ENCODE data around the gene TMEM107.

Gene TMEM107

DNA sequence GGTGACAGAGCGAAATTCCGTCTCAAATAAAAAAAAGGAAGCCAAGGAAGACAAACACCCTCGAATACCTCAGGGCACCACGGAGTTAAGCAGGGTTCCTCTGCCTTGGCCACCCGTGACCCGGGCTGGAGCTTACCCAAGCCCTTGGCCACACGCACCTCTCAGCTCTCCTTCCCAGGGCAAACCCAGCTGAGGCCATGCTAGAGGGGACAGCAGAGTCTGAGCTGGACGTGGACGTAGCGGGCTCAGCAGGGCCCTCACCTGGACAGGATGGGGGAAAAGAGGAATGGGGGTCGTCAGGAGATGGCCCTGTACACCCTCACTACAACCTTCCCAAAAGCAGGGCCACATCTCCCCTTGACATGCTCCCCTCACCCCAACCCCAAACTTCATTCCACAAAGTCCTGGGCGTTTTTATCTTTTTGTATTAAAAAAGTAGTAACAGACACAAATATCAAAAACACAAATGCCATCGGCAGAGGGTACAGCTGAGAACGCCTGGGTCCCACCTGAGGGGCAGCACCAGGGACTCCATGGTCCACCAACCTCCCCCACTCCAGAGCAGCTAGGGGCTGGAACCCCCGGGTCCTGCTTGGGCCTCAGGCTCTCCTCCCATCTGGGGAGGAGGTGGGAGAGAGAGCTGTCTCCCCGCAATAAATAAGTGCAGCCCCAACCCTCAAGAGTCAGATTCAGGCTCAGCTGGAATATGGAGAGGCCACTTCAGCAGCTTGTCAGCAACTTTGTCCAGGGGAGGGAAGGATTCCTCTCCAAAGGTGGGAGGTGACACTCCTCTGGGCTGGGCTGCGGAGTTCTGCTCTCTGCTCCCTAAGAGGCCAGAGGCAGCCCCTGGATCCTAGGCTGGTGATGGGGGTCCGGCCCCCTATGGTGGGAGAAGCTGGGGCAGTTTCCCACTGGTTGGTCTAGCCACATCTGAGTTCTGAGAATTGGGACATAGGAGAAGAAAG lies 35.8 kb downstream of the TMEM107 start:
- Histone ChIP-seq H3K4me3 (ENCODE audit: low read length) (no peak overlapping the region), H3K36me3 (ENCODE audit: control insufficient read depth, insufficient read depth, low read length) (peaks cover 45% of the 10 kb centered on the region), H3K9ac (ENCODE audit: low read length) (no peak overlapping the region), H3K27ac (ENCODE audit: low read depth, low read length) (peak overlapping the region; percentile 42), H3K27me3 (ENCODE audit: control insufficient read depth, insufficient read depth, low read length) (no peaks in the 10 kb centered on the region), H3K4me1 (ENCODE audit: control insufficient read depth, insufficient read depth, low read length) (peaks cover 10% of the 10 kb centered on the region)

DNA sequence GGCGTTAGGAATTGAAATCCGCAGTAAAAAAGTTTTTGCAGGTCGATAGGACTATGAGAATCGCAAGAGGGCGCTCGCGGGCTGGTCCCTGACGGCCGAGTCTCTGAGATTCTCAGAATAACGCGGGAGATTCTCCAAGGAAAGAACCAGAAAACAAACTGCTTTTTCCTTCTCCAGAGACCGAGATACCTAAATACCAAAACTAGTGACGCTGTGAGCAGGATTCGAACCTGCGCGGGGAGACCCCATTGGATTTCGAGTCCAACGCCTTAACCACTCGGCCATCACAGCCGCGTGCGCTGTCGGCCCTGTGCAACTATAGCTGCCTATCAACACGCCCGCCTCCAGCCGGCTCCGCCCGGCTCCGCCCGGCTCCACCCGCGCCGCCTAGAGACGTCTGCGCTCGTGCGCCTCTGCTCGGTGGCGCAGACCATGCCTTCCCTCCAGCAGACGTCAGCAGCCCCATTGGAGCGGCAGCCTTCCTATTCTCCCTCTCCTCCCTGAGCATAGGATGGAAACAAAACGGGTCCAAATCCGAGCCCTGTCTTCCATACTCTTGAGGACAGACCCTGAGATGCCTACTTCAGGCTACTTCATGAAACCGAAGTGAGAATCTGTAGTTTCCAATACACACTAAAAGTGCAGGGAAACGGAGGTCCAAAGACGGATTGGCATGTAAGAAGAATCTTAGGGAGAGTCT lies 37.4 kb downstream of the TMEM107 start:
- H3K27ac ChIP-seq (ENCODE audit: low read depth, low read length) = peak overlapping the region; percentile 96
- H3K4me1 ChIP-seq (ENCODE audit: control insufficient read depth, insufficient read depth, low read length) = peaks cover 10% of the 10 kb centered on the region
- no peaks in the 10 kb centered on the region for H3K27me3 ChIP-seq (ENCODE audit: control insufficient read depth, insufficient read depth, low read length)
- peaks cover 36% of the 10 kb centered on the region for H3K36me3 ChIP-seq (ENCODE audit: control insufficient read depth, insufficient read depth, low read length)
- H3K9ac ChIP-seq (ENCODE audit: low read length) = peak overlapping the region; percentile 26
- peak overlapping the region; percentile 69 for H3K4me3 ChIP-seq (ENCODE audit: low read length)

DNA sequence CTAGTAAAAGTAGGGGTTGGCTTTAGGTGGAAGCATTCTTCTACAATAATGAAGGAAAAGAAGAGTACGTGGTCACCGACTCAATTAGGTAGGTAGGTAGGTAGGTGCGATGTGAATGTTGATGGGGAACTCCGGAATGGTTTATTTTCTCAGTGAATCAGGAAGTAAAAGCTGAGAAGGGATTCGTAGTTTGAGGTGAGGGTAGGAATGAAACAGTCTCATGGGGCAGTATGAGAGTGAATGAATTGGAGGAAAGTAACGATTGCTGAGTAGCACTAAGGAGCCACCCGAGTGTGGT lies 37.9 kb downstream of the TMEM107 start:
- Histone ChIP-seq H3K27me3 (ENCODE audit: control insufficient read depth, insufficient read depth, low read length) (no peaks in the 10 kb centered on the region), H3K27ac (ENCODE audit: low read depth, low read length) (peak overlapping the region; percentile 96), H3K4me3 (ENCODE audit: low read length) (peak overlapping the region; percentile 58), H3K36me3 (ENCODE audit: control insufficient read depth, insufficient read depth, low read length) (peaks cover 31% of the 10 kb centered on the region), H3K9ac (ENCODE audit: low read length) (no peak overlapping the region), H3K4me1 (ENCODE audit: control insufficient read depth, insufficient read depth, low read length) (peaks cover 10% of the 10 kb centered on the region)

DNA sequence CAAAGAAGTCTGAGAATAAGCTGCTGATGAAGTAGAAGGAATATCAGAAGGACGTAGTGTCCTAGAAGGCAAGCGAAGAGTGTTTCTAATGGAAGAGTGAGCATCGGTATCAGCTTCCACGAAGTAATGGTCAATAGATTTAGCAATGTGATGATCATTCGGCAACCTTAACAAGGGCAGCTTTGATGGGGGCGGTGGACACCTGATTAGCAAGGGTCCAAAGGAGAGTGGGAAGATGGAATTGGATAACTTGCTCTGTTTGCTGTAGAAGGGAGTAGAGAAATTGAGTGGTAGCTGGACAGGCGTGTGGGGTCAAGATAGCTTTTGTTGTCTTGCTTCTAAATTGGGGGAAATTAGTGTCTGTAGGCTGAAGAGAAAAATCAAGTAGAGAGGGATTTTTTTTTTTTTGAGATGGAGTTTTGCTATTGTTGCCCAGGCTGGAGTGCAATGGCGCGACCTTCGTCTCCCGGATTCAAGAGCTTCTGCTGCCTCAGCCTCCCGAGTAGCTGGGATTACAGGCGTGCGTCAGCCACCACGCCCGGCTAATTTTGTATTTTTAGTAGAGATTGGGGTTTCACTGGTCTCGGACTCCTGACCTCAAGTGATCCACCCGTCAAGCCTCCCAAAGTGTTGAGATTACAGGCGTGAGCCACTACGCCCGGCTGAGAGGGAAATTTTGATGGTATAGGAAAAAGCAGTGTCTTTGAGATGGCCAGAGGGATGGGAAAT lies 38.4 kb downstream of the TMEM107 start:
- peaks cover 28% of the 10 kb centered on the region for H3K36me3 ChIP-seq (ENCODE audit: control insufficient read depth, insufficient read depth, low read length)
- peak overlapping the region; percentile 96 for H3K27ac ChIP-seq (ENCODE audit: low read depth, low read length)
- H3K4me1 ChIP-seq (ENCODE audit: control insufficient read depth, insufficient read depth, low read length) = peaks cover 10% of the 10 kb centered on the region
- H3K4me3 ChIP-seq (ENCODE audit: low read length) = peak overlapping the region; percentile 58
- no peak overlapping the region for H3K9ac ChIP-seq (ENCODE audit: low read length)
- H3K27me3 ChIP-seq (ENCODE audit: control insufficient read depth, insufficient read depth, low read length) = no peaks in the 10 kb centered on the region

DNA sequence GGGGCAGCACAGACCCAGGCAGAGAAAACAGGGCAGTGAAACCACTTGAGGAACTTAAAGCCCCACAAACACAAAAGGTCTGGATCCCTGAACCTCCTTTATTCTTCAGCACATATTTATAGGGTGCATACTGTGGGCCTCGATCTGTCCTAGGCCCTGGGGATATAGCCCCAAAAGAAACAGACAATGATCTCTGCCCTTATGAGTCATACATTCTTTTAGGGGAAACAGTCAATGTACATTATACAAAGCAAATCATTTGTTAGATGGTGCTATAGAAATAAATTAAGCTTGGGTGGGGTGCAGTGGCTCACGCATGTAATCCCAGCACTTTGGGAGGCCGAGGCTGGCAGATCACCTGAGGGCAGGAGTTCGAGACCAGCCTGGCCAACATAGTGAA lies 42.2 kb downstream of the TMEM107 start:
- H3K9ac ChIP-seq (ENCODE audit: low read length) = no peak overlapping the region
- H3K36me3 ChIP-seq (ENCODE audit: control insufficient read depth, insufficient read depth, low read length) = no peaks in the 10 kb centered on the region
- H3K4me3 ChIP-seq (ENCODE audit: low read length) = no peak overlapping the region
- H3K4me1 ChIP-seq (ENCODE audit: control insufficient read depth, insufficient read depth, low read length) = peaks cover 6% of the 10 kb centered on the region
- no peak overlapping the region for H3K27ac ChIP-seq (ENCODE audit: low read depth, low read length)
- H3K27me3 ChIP-seq (ENCODE audit: control insufficient read depth, insufficient read depth, low read length) = peaks cover 4% of the 10 kb centered on the region

DNA sequence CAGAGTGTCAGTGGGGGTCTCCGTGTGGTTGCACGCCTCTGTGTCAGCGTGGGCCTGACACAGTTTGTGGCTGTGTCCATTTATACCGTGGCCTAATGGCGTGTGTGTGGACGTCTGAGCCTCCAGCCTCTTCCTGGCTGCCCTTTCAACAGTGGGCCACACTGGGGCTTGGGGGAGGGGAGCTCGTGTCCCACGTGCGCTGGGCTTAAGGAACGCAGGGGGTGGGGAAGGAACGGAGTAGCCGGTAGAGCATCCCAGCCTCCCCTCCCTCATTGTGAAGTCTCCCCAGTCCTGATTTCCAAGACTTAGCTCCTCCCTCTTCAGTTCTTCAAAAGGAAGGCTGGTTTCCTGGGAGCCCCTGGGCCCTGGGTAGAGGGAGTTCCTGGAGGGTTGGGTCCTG lies 42.8 kb downstream of the TMEM107 start:
- Histone ChIP-seq H3K4me3 (ENCODE audit: low read length) (no peak overlapping the region), H3K4me1 (ENCODE audit: control insufficient read depth, insufficient read depth, low read length) (peaks cover 5% of the 10 kb centered on the region), H3K27me3 (ENCODE audit: control insufficient read depth, insufficient read depth, low read length) (peaks cover 4% of the 10 kb centered on the region), H3K27ac (ENCODE audit: low read depth, low read length) (no peak overlapping the region), H3K9ac (ENCODE audit: low read length) (no peak overlapping the region), H3K36me3 (ENCODE audit: control insufficient read depth, insufficient read depth, low read length) (no peaks in the 10 kb centered on the region)

DNA sequence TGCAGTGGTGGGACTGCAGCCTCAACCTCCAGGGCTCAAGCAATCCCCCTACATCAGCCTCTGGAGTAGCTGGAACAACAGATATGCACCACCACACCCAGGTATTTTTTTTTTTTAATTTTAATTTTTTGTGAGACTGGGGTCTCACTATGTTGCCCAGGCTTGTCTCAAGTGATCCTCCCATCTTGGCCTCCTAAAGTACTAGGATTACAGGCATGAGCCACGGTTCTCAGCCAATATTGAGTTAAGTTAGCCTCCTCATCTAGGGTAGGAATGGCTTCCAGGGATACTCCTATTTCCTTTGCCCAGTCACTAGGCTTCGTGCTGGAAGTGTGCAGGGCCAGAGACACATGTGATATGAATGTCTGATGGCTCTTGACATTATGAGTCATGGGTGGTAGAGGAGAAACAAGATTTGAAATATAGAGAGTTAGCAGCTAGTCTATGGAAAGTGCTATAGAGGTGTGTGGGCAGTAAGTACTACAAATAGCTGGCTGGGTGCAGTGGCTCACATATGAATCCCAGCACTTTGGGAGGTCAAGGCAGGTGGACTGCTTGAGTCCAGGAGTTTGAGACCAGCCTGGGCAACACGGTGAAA lies 44.2 kb downstream of the TMEM107 start:
- no peak overlapping the region for H3K9ac ChIP-seq (ENCODE audit: low read length)
- H3K36me3 ChIP-seq (ENCODE audit: control insufficient read depth, insufficient read depth, low read length) = no peaks in the 10 kb centered on the region
- no peaks in the 10 kb centered on the region for H3K4me1 ChIP-seq (ENCODE audit: control insufficient read depth, insufficient read depth, low read length)
- H3K27me3 ChIP-seq (ENCODE audit: control insufficient read depth, insufficient read depth, low read length) = peaks cover 4% of the 10 kb centered on the region
- no peak overlapping the region for H3K4me3 ChIP-seq (ENCODE audit: low read length)
- H3K27ac ChIP-seq (ENCODE audit: low read depth, low read length) = no peak overlapping the region

DNA sequence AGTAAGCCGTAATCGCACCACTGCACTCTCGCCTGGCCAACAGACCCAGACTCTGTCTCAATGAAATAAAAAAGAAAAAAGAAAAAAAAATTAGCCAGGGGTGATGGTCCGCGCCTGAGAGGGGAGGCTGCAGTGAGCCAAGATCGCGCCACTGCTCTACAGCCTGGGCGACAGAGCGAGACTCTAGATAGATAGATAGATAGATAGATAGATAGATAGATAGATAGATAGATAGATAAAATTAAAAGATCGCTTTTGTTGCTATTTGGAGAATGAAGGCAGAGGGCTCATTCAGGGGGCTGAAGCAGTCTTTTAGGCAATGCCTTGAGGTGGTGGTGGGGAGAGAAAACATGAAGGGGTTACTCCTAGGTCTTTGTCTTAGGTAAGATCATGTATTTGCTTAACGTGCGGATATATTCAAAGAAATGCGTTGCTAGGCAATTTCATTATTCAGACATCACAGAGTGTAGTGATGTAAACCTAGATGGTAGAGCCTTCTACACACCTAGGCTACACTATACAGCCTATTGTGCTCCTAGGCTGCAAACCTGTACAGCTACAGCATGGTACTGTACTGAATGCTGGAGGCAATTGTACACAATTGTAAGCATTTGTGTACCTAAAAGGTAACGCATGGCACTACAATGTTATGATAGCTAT lies 47.9 kb downstream of the TMEM107 start:
- peaks cover 10% of the 10 kb centered on the region for H3K27me3 ChIP-seq (ENCODE audit: control insufficient read depth, insufficient read depth, low read length)
- H3K4me1 ChIP-seq (ENCODE audit: control insufficient read depth, insufficient read depth, low read length) = peaks cover 9% of the 10 kb centered on the region
- no peak overlapping the region for H3K27ac ChIP-seq (ENCODE audit: low read depth, low read length)
- H3K36me3 ChIP-seq (ENCODE audit: control insufficient read depth, insufficient read depth, low read length) = no peaks in the 10 kb centered on the region
- H3K9ac ChIP-seq (ENCODE audit: low read length) = no peak overlapping the region
- no peak overlapping the region for H3K4me3 ChIP-seq (ENCODE audit: low read length)

DNA sequence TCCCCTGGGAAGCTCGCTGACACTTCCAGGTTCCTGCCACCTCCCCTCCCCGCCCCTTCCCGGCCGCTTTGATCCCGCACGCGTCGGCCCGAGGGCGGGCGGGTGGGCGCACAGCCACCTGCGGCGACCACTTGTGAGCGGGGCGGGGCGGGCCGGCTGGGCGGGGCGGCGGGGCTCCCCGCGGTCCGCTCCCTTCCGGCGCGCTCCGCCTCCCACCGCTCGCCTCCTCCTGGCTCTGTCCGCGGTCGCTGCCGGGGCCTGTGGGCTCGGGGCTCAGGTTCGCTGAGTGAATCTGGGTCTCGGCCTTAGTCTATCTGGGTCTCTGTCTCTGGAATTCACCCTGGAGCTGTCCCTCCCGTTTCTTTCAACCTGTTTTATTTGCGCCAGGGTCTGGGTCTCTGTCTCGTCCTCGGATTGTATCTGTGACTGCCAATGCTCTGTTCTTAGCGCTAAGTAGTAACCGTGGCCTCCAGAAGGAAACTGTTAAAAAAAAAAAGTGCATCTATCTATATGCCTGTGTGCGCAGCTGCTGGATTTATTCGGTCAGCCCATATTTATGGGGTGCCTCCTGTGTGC lies 49.6 kb downstream of the TMEM107 start:
- Histone ChIP-seq H3K9ac (ENCODE audit: low read length) (no peak overlapping the region), H3K4me3 (ENCODE audit: low read length) (peak overlapping the region; percentile 75), H3K36me3 (ENCODE audit: control insufficient read depth, insufficient read depth, low read length) (no peaks in the 10 kb centered on the region), H3K27me3 (ENCODE audit: control insufficient read depth, insufficient read depth, low read length) (peaks cover 18% of the 10 kb centered on the region), H3K27ac (ENCODE audit: low read depth, low read length) (peak overlapping the region; percentile 6), H3K4me1 (ENCODE audit: control insufficient read depth, insufficient read depth, low read length) (peaks cover 17% of the 10 kb centered on the region)

DNA sequence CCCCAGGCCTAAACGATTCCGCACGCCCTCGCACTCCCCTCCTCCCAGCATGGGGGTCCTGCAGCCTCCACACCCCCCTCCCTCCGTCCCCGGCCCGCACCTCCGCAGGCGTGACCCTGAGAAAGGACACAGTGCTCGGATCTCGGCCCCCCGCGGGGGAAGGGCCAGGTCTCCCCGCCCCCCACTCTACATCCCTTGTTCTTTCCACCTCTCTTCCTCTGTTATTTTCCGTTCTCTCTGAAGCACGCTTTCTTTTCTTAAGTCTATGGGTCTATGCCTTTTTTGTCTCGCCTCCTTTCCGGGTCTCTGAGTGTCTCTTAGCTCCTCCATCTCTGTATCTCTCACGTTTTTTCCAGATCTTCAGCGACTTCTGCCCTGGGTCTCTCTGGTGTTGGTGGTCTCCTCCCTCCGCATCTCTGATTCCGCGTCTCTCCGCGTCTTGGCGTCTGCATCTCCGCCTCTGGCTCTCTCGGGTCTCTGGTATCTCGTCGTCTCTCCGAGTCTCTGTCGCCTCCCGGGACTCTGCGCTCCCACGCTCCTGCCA lies 50.2 kb downstream of the TMEM107 start:
- no peaks in the 10 kb centered on the region for H3K36me3 ChIP-seq (ENCODE audit: control insufficient read depth, insufficient read depth, low read length)
- H3K27me3 ChIP-seq (ENCODE audit: control insufficient read depth, insufficient read depth, low read length) = peaks cover 18% of the 10 kb centered on the region
- peaks cover 18% of the 10 kb centered on the region for H3K4me1 ChIP-seq (ENCODE audit: control insufficient read depth, insufficient read depth, low read length)
- peak overlapping the region; percentile 6 for H3K27ac ChIP-seq (ENCODE audit: low read depth, low read length)
- H3K9ac ChIP-seq (ENCODE audit: low read length) = no peak overlapping the region
- peak overlapping the region; percentile 75 for H3K4me3 ChIP-seq (ENCODE audit: low read length)

DNA sequence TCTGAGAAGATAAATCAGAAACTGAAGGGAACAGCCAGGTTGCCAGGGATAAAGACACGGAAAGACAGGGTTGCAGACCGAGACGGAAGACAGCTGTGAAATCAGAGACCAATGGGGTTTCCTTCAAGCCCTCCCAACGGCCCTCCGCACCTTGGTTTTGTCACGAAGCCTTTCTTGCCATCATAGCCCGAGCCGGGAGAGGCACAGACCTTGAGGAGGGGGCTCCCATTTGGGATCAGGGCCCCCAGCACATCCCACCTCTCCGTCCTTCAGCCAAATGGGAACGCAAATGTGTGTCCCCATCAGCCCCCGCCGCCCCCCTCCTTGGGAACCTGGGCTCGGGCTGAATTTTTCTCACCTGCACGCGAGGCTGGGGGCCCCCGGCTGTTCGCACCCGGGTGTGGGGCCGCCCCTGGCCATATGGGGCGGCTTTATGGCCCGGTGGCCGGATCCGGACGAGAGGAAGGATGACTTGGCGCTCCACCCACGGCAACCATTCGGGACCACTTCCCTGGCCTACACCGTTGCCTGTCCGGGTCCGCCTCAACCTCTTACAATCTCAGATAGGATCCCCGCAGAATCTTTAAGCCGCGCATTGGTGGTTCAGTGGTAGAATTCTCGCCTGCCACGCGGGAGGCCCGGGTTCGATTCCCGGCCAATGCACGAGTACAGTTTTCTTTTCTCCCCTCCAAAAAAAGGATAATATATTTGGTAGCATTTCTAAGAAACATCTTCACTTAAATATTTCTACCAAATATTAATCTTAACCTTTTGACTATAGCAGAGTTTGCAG lies 50.8 kb downstream of the TMEM107 start:
- Histone ChIP-seq H3K36me3 (ENCODE audit: control insufficient read depth, insufficient read depth, low read length) (no peaks in the 10 kb centered on the region), H3K9ac (ENCODE audit: low read length) (no peak overlapping the region), H3K27me3 (ENCODE audit: control insufficient read depth, insufficient read depth, low read length) (peaks cover 17% of the 10 kb centered on the region), H3K4me3 (ENCODE audit: low read length) (peak overlapping the region; percentile 75), H3K27ac (ENCODE audit: low read depth, low read length) (no peak overlapping the region), H3K4me1 (ENCODE audit: control insufficient read depth, insufficient read depth, low read length) (peaks cover 20% of the 10 kb centered on the region)

Data from rectal smooth muscle tissue (tissue), 1 donor.